Measurements from ENCODE around the gene IL1B.
"Not testable (repeated sequence)": the region's sequence is repeated elsewhere in the genome, so short reads cannot be mapped to it uniquely, and the experiment has no call there.

Gene IL1B

DNA sequence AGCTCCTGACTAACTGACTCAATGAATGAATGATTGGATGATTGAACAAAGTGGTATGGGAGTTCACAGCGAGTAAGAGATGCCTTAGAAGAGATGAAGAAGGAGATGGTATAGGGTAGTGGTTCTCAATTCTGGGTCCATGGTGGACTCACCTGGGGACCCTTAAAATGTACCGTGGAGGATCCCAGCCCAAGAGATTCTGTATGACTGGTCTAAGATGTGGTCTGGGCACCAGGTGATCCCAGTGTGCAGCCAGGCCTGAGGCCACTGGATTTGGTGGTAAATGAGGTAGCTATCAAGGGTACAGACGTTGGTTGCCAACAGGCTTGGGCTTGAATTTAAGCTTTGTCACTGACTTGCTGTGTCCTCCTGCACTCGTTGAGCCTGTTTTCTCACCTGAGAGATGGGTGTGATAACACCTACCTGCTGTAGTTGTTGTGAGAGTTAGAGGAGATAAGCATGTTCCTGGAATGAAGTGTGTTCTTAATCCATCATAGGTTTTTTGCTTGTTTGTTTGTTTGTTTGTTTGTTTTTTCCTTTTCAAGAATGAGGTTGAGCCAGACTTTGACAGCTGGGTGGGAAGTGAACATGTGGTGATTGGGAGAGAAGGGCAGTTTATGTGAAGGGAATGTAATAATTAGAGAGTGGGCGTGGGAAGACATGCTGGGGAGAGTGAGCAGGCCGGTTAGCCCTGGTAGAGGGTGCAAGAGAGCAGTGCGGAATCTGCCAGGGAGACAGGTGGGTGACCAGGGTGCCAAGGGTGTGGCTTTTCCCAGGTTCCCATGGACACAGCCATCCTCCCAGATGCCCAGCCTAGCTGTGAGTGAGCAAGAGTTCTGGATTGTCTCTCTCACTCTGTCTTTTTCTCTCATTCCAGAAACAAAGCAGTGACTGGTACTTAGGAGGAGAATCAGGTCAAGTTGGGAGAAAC is 31.4 kb upstream of the IL1B start:
- no peak overlapping the region for H3K27ac ChIP-seq

GRCh38 chr2:112866128-112866835 is 29.7 kb upstream of the IL1B start:
- H3K27ac ChIP-seq, result no peak overlapping the region
- no peak for TF ChIP-seq ZFX (IDR thresholded peaks at IDR 0.05)
- TF ChIP-seq, protein P1, sequence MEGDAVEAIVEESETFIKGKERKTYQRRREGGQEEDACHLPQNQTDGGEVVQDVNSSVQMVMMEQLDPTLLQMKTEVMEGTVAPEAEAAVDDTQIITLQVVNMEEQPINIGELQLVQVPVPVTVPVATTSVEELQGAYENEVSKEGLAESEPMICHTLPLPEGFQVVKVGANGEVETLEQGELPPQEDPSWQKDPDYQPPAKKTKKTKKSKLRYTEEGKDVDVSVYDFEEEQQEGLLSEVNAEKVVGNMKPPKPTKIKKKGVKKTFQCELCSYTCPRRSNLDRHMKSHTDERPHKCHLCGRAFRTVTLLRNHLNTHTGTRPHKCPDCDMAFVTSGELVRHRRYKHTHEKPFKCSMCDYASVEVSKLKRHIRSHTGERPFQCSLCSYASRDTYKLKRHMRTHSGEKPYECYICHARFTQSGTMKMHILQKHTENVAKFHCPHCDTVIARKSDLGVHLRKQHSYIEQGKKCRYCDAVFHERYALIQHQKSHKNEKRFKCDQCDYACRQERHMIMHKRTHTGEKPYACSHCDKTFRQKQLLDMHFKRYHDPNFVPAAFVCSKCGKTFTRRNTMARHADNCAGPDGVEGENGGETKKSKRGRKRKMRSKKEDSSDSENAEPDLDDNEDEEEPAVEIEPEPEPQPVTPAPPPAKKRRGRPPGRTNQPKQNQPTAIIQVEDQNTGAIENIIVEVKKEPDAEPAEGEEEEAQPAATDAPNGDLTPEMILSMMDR (conservative IDR thresholded peaks at IDR 0.05), result no peak

More for the DNA sequence above, 31.4 kb upstream of the IL1B start:
- TF ChIP-seq, protein P1 (conservative IDR thresholded peaks at IDR 0.05), result no peak
- TF ChIP-seq ZFX (IDR thresholded peaks at IDR 0.05), result no peak

DNA sequence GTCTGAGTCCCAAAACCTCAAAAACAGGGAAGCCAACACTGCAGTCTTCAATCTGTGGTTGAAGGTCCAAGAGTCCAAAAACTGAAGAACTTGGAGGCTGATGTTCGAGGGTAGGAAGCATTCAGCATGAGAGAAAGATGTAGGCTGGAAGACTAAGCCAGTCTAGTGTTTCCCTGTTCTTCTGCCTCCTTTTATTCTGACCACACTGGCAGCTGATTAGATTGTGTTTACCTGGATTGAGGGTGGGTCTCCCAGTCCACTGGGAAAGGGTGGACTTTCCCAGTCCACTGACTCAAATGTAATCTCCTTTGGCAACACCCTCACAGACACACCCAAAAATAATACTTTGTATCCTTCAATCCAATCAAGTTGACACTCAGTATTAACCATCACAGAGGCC is 27.5 kb upstream of the IL1B start:
- no peak overlapping the region for H3K27ac ChIP-seq
- TF ChIP-seq ZFX (IDR thresholded peaks at IDR 0.05), result no peak
- TF ChIP-seq, protein P1 (conservative IDR thresholded peaks at IDR 0.05), result no peak

- H3K27ac ChIP-seq, result not testable (repeated sequence)
These were observed 23.0 kb upstream of the IL1B start for GRCh38 chr2:112859406-112860183.

GRCh38 chr2:112850588-112850987 is 14.0 kb upstream of the IL1B start:
- no peak overlapping the region for H3K27ac ChIP-seq
- TF ChIP-seq, protein P1 (conservative IDR thresholded peaks at IDR 0.05), result no peak
- no peak for TF ChIP-seq ZFX (IDR thresholded peaks at IDR 0.05)

DNA sequence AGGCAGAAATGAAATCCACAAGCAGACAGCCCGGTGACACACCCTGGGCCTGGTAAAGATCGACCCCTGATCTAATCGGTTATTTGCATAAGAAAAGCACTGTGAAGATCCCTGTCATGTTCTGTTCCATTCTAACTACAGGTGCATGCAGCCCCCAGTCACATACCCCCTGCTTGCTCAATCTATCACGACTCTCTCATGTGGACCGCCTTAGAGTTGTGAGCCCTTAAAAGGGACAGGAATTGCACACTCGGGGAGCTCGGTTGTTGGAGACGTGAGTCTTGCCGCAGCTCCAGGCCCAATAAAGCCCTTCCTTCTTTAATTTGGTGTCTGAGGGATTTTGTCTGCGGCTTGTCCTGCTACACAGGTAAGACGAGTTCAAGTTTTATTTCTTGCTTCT is 13.4 kb upstream of the IL1B start:
- H3K27ac ChIP-seq, result no peak overlapping the region
- no peak for TF ChIP-seq ZFX (IDR thresholded peaks at IDR 0.05)
- TF ChIP-seq, protein P1 (conservative IDR thresholded peaks at IDR 0.05), result no peak

DNA sequence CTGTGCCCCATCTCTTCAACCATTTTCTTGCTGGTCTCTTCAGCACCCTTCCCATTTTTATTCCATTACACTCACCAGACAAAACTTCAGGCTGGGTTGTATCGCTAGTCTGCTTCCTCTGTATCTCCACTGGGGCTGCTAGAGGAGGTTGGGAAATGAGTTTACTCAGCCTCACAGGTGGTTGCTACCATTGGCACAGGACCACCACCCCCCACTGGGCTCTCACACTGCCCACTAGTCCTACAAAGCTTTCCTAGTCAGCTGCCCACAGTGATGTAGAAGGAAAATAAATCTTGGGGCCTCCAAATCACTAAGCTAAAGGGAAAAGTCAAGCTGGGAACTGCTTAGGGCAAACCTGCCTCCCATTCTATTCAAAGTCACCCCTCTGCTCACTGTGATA is 12.3 kb upstream of the IL1B start:
- H3K27ac ChIP-seq, result no peak overlapping the region
- TF ChIP-seq, protein P1 (conservative IDR thresholded peaks at IDR 0.05), result no peak
- TF ChIP-seq ZFX (IDR thresholded peaks at IDR 0.05), result no peak

All from C4-2B (cell line).